22Rv1 (cell line): Measurements from ENCODE around the gene FLVCR2.

ENCODE experiments used
- CTCF ChIP-seq: fragments of 450-650 bp; IDR thresholded peaks from 2 replicates; pipeline ENCODE4 v1.5.1; 2017; ENCODE audit warnings: mild to moderate bottlenecking
- ZFX ChIP-seq: fragments of 450-650 bp; IDR thresholded peaks from 2 replicates; pipeline ENCODE4 v1.6.1; 2017; ENCODE audit warnings: antibody characterized with exemption, borderline replicate concordance

- no peak for TF ChIP-seq CTCF
- no peak for TF ChIP-seq ZFX
Observed at GRCh38 chr14:75597149-75597548, 18.7 kb downstream of the FLVCR2 start.
